ENCODE measurements around the gene WDFY2.
A peak's percentile ranks its signal among the peaks of the same experiment; 100 is the strongest.

The WDFY2 gene

GRCh38 chr13:51799261-51799660 lies 215.0 kb downstream of the WDFY2 start:
- Histone ChIP-seq H3K27ac (replicated peaks; ENCODE audit: low read length) (no peak overlapping the region), H3K9ac (ENCODE audit: low read depth, low read length, poor library complexity) (no peak overlapping the region), H3K9me3 (replicated peaks in 1 of 2; ENCODE audit: control insufficient read depth in 2 of 2, insufficient read depth in 1 of 2, low read depth in 1 of 2, low read length in 2 of 2) (no peaks in the 10 kb centered on the region), H3K79me1 (ENCODE audit: low read depth, low read length) (no peaks in the 10 kb centered on the region), H3K4me2 (ENCODE audit: insufficient read depth, low read length, poor library complexity, severe bottlenecking) (no peak overlapping the region), H4K91ac (ENCODE audit: low read depth, low read length, poor library complexity) (no peak overlapping the region), H3K14ac (ENCODE audit: low read length) (no peak overlapping the region), H2BK12ac (ENCODE audit: low read length) (no peak overlapping the region), H2AFZ (ENCODE audit: low read length) (no peak overlapping the region), H2BK15ac (ENCODE audit: low read length) (no peak overlapping the region), H3K4ac (ENCODE audit: low read length) (peak overlapping the region; percentile 44), H2AK5ac (ENCODE audit: low read depth, low read length) (no peak overlapping the region), H3K4me3 (ENCODE audit: low read length in 2 of 2) (no peak overlapping the region), H3K27me3 (ENCODE audit: control insufficient read depth in 3 of 3, insufficient read depth in 3 of 3, low read depth in 1 of 3, low read length in 3 of 3) (no peaks in the 10 kb centered on the region), H2BK120ac (ENCODE audit: low read depth, low read length) (no peak overlapping the region), H3K23ac (ENCODE audit: low read depth, low read length, poor library complexity) (no peak overlapping the region), H3K36me3 (replicated peaks in 1 of 2; ENCODE audit: control insufficient read depth in 2 of 2, insufficient read depth in 2 of 2, low read length in 2 of 2) (peaks cover 0 to 1% of the 10 kb centered on the region in 2 donors), H3K4me1 (ENCODE audit: control insufficient read depth in 2 of 2, insufficient read depth in 1 of 2, low read depth in 1 of 2, low read length in 2 of 2) (peaks cover 22 to 34% of the 10 kb centered on the region in 2 donors), H2BK5ac (ENCODE audit: low read length) (no peak overlapping the region), H3K18ac (ENCODE audit: low read length) (no peak overlapping the region), H4K8ac (ENCODE audit: low read depth, low read length) (no peak overlapping the region)
- DNase-seq (ENCODE audit: low spot score): no peak
- no CpG with 5 or more reads among the region's 12 CpGs for WGBS, 2 donors (ENCODE audit: extremely low coverage in 2 of 2, insufficient read length in 2 of 2, insufficient replicate concordance in 1 of 2)

GRCh38 chr13:51800486-51800885 lies 216.2 kb downstream of the WDFY2 start:
- no peaks in the 10 kb centered on the region for H3K27me3 ChIP-seq (ENCODE audit: control insufficient read depth in 3 of 3, insufficient read depth in 3 of 3, low read depth in 1 of 3, low read length in 3 of 3)
- H2BK15ac ChIP-seq (ENCODE audit: low read length): peak overlapping the region; percentile 79
- H3K23ac ChIP-seq (ENCODE audit: low read depth, low read length, poor library complexity): no peak overlapping the region
- peak overlapping the region; percentile 9 for H2BK5ac ChIP-seq (ENCODE audit: low read length)
- H3K4me2 ChIP-seq (ENCODE audit: insufficient read depth, low read length, poor library complexity, severe bottlenecking): no peak overlapping the region
- WGBS, 2 donors (ENCODE audit: extremely low coverage in 2 of 2, insufficient read length in 2 of 2, insufficient replicate concordance in 1 of 2): no CpG with 5 or more reads among the region's 5 CpGs
- H3K79me1 ChIP-seq (ENCODE audit: low read depth, low read length): no peaks in the 10 kb centered on the region
- H3K27ac ChIP-seq (replicated peaks; ENCODE audit: low read length): no peak overlapping the region
- no peak overlapping the region for H3K9ac ChIP-seq (ENCODE audit: low read depth, low read length, poor library complexity)
- H3K4ac ChIP-seq (ENCODE audit: low read length): no peak overlapping the region
- H3K36me3 ChIP-seq (replicated peaks in 1 of 2; ENCODE audit: control insufficient read depth in 2 of 2, insufficient read depth in 2 of 2, low read length in 2 of 2): peaks cover 0 to 1% of the 10 kb centered on the region in 2 donors
- no peak overlapping the region for H4K91ac ChIP-seq (ENCODE audit: low read depth, low read length, poor library complexity)
- peak overlapping the region; percentile 84 for H2BK120ac ChIP-seq (ENCODE audit: low read depth, low read length)
- H3K14ac ChIP-seq (ENCODE audit: low read length): no peak overlapping the region
- H2BK12ac ChIP-seq (ENCODE audit: low read length): peak overlapping the region; percentile 47
- DNase-seq (ENCODE audit: low spot score): no peak
- H3K4me1 ChIP-seq (ENCODE audit: control insufficient read depth in 2 of 2, insufficient read depth in 1 of 2, low read depth in 1 of 2, low read length in 2 of 2): peaks cover 22 to 38% of the 10 kb centered on the region in 2 donors
- peak overlapping the region; percentile 68 for H3K18ac ChIP-seq (ENCODE audit: low read length)
- H3K9me3 ChIP-seq (replicated peaks in 1 of 2; ENCODE audit: control insufficient read depth in 2 of 2, insufficient read depth in 1 of 2, low read depth in 1 of 2, low read length in 2 of 2): no peaks in the 10 kb centered on the region
- H3K4me3 ChIP-seq (ENCODE audit: low read length in 2 of 2): no peak overlapping the region
- no peak overlapping the region for H4K8ac ChIP-seq (ENCODE audit: low read depth, low read length)
- peak overlapping the region; percentile 16 for H2AK5ac ChIP-seq (ENCODE audit: low read depth, low read length)
- no peak overlapping the region for H2AFZ ChIP-seq (ENCODE audit: low read length)

GRCh38 chr13:51801631-51802099 lies 217.4 kb downstream of the WDFY2 start:
- Histone ChIP-seq H3K27ac (replicated peaks; ENCODE audit: low read length) (peak overlapping the region; percentile 87), H3K18ac (ENCODE audit: low read length) (no peak overlapping the region), H3K79me1 (ENCODE audit: low read depth, low read length) (no peaks in the 10 kb centered on the region), H3K4ac (ENCODE audit: low read length) (no peak overlapping the region), H3K36me3 (replicated peaks in 1 of 2; ENCODE audit: control insufficient read depth in 2 of 2, insufficient read depth in 2 of 2, low read length in 2 of 2) (peaks cover 0 to 1% of the 10 kb centered on the region in 2 donors), H2BK120ac (ENCODE audit: low read depth, low read length) (no peak overlapping the region), H3K14ac (ENCODE audit: low read length) (no peak overlapping the region), H3K9me3 (replicated peaks in 1 of 2; ENCODE audit: control insufficient read depth in 2 of 2, insufficient read depth in 1 of 2, low read depth in 1 of 2, low read length in 2 of 2) (no peaks in the 10 kb centered on the region), H2AFZ (ENCODE audit: low read length) (peak overlapping the region; percentile 44), H2BK15ac (ENCODE audit: low read length) (no peak overlapping the region), H3K4me3 (ENCODE audit: low read length in 2 of 2) (no peak overlapping the region), H4K8ac (ENCODE audit: low read depth, low read length) (no peak overlapping the region), H3K4me1 (ENCODE audit: control insufficient read depth in 2 of 2, insufficient read depth in 1 of 2, low read depth in 1 of 2, low read length in 2 of 2) (peaks cover 28 to 39% of the 10 kb centered on the region in 2 donors), H2AK5ac (ENCODE audit: low read depth, low read length) (no peak overlapping the region), H3K23ac (ENCODE audit: low read depth, low read length, poor library complexity) (no peak overlapping the region), H4K91ac (ENCODE audit: low read depth, low read length, poor library complexity) (no peak overlapping the region), H2BK12ac (ENCODE audit: low read length) (no peak overlapping the region), H3K4me2 (ENCODE audit: insufficient read depth, low read length, poor library complexity, severe bottlenecking) (no peak overlapping the region), H3K9ac (ENCODE audit: low read depth, low read length, poor library complexity) (no peak overlapping the region), H3K27me3 (ENCODE audit: control insufficient read depth in 3 of 3, insufficient read depth in 3 of 3, low read depth in 1 of 3, low read length in 3 of 3) (no peaks in the 10 kb centered on the region), H2BK5ac (ENCODE audit: low read length) (no peak overlapping the region)
- DNase-seq (ENCODE audit: low spot score): peak; percentile 64
- no CpG with 5 or more reads among the region's 7 CpGs for WGBS, 2 donors (ENCODE audit: extremely low coverage in 2 of 2, insufficient read length in 2 of 2, insufficient replicate concordance in 1 of 2)

GRCh38 chr13:51802631-51803418 lies 218.6 kb downstream of the WDFY2 start:
- H3K36me3 ChIP-seq (replicated peaks in 1 of 2; ENCODE audit: control insufficient read depth in 2 of 2, insufficient read depth in 2 of 2, low read length in 2 of 2): no peaks in the 10 kb centered on the region
- peak overlapping the region; percentile 87 for H3K27ac ChIP-seq (replicated peaks; ENCODE audit: low read length)
- H2BK120ac ChIP-seq (ENCODE audit: low read depth, low read length): no peak overlapping the region
- H2AK5ac ChIP-seq (ENCODE audit: low read depth, low read length): peak overlapping the region; percentile 48
- H4K91ac ChIP-seq (ENCODE audit: low read depth, low read length, poor library complexity): no peak overlapping the region
- peak overlapping the region; percentile 90 for H2AFZ ChIP-seq (ENCODE audit: low read length)
- H3K27me3 ChIP-seq (ENCODE audit: control insufficient read depth in 3 of 3, insufficient read depth in 3 of 3, low read depth in 1 of 3, low read length in 3 of 3): no peaks in the 10 kb centered on the region
- peak overlapping the region; percentile 61 for H2BK5ac ChIP-seq (ENCODE audit: low read length)
- H3K14ac ChIP-seq (ENCODE audit: low read length): no peak overlapping the region
- peak overlapping the region; percentile 73 for H3K4me2 ChIP-seq (ENCODE audit: insufficient read depth, low read length, poor library complexity, severe bottlenecking)
- no peaks in the 10 kb centered on the region for H3K9me3 ChIP-seq (replicated peaks in 1 of 2; ENCODE audit: control insufficient read depth in 2 of 2, insufficient read depth in 1 of 2, low read depth in 1 of 2, low read length in 2 of 2)
- no peak overlapping the region for H3K9ac ChIP-seq (ENCODE audit: low read depth, low read length, poor library complexity)
- no peak overlapping the region for H2BK12ac ChIP-seq (ENCODE audit: low read length)
- H3K4ac ChIP-seq (ENCODE audit: low read length): no peak overlapping the region
- H3K18ac ChIP-seq (ENCODE audit: low read length): peak overlapping the region; percentile 4
- WGBS, 2 donors (ENCODE audit: extremely low coverage in 2 of 2, insufficient read length in 2 of 2, insufficient replicate concordance in 1 of 2): no CpG with 5 or more reads among the region's 9 CpGs
- DNase-seq (ENCODE audit: low spot score): no peak
- H3K4me3 ChIP-seq (ENCODE audit: low read length in 2 of 2): peak overlapping the region; percentile 52 to 87
- peaks cover 26 to 36% of the 10 kb centered on the region in 2 donors for H3K4me1 ChIP-seq (ENCODE audit: control insufficient read depth in 2 of 2, insufficient read depth in 1 of 2, low read depth in 1 of 2, low read length in 2 of 2)
- no peaks in the 10 kb centered on the region for H3K79me1 ChIP-seq (ENCODE audit: low read depth, low read length)
- no peak overlapping the region for H3K23ac ChIP-seq (ENCODE audit: low read depth, low read length, poor library complexity)
- H4K8ac ChIP-seq (ENCODE audit: low read depth, low read length): no peak overlapping the region
- peak overlapping the region; percentile 40 for H2BK15ac ChIP-seq (ENCODE audit: low read length)
